ENCODE measurements around the gene LUC7L2. TPM values are rescaled to one million over a fixed set of nuclear protein-coding genes. Genes with fewer than 3 reads are reported as not detected.
"Not testable (repeated sequence)": the region's sequence is repeated elsewhere in the genome, so short reads cannot be mapped to it uniquely, and the experiment has no call there.

The LUC7L2 gene
- total and polyA plus RNA-seq, 10 of the 15 experiments (the other 5 are each of a cell fraction or from before 2014, with no cell fraction given), result 31.7 to 98.7 (median 68.6) TPM

- no peak for TF ChIP-seq ELK1 (IDR thresholded peaks at IDR 0.05; ENCODE audit: low read depth, low read length)
Observed at GRCh38 chr7:139321071-139321745, 38.5 kb upstream of the LUC7L2 start (continued).

- DNase-seq (ENCODE audit: low read depth, low spot score); BruUV-seq (replicated peaks); H3K36me3 ChIP-seq (ENCODE audit: control insufficient read depth in 2 of 2, insufficient read depth in 2 of 2, low read length in 1 of 2); H3K27me3 ChIP-seq (replicated peaks in 1 of 2; ENCODE audit: control insufficient read depth in 2 of 2, insufficient read depth in 2 of 2, low read length in 1 of 2); in situ Hi-C loops (cut with MboI); POLR2A ChIA-PET; ATAC-seq; H3K4me3 ChIP-seq; H3K27ac ChIP-seq (ENCODE audit: control insufficient read depth, insufficient read depth); FAIRE-seq; H2AFZ ChIP-seq (ENCODE audit: control insufficient read depth, low read depth, low read length); SMC1A ChIA-PET (ENCODE audit: uncharacterized antibody, unreplicated experiment); H3K4me1 ChIP-seq (ENCODE audit: control insufficient read depth, insufficient read depth, low read length); H3K9me3 ChIP-seq (replicated peaks; ENCODE audit: control insufficient read depth, insufficient read depth, low read length); H4K20me1 ChIP-seq (ENCODE audit: control insufficient read depth, insufficient read depth); RAD21 ChIA-PET (ENCODE audit: unreplicated experiment); intact Hi-C loops (cut with micrococcal nuclease; ENCODE audit: unreplicated experiment); H3K79me2 ChIP-seq (ENCODE audit: control insufficient read depth, insufficient read depth, low read length); CTCF ChIA-PET; H3K4me2 ChIP-seq (ENCODE audit: control insufficient read depth, insufficient read depth); H3K9ac ChIP-seq (ENCODE audit: control insufficient read depth, insufficient read depth, low read length): not testable (repeated sequence)
- 74% methylated on average over 11 of the region's 11 CpGs for WGBS (ENCODE audit: insufficient coverage, insufficient replicate concordance, low lambda C conversion rate, missing lambda C conversion rate)
Observed at GRCh38 chr7:139324709-139325108, 35.0 kb upstream of the LUC7L2 start.

GRCh38 chr7:139328375-139328774, 31.3 kb upstream of the LUC7L2 start:
- H3K36me3 ChIP-seq (ENCODE audit: control insufficient read depth in 2 of 2, insufficient read depth in 2 of 2, low read length in 1 of 2), result no peaks in the 10 kb centered on the region
- no peak overlapping the region for H3K27ac ChIP-seq (ENCODE audit: control insufficient read depth, insufficient read depth)
- ChIA-PET POLR2A (no interaction called here), RAD21 (ENCODE audit: unreplicated experiment) (interaction anchor here (0.7 kb wide), 2 partner anchors 548 to 1663 kb away, joined by 3 to 4 read pairs; no protein-coding TSS in a partner anchor), SMC1A (ENCODE audit: uncharacterized antibody, unreplicated experiment) (interaction anchor here (2.3 kb wide), 1 partner anchor 11 kb away, joined by 7 read pairs; no protein-coding TSS in a partner anchor), CTCF (interaction anchor here (1.1 kb wide), 1 partner anchor 12 kb away, joined by 3 read pairs; no protein-coding TSS in a partner anchor)
- intact Hi-C loops (cut with micrococcal nuclease; ENCODE audit: unreplicated experiment) (no loop called here), in situ Hi-C loops (cut with MboI) (no loop called here)
- H3K79me2 ChIP-seq (ENCODE audit: control insufficient read depth, insufficient read depth, low read length), result no peaks in the 10 kb centered on the region
- no peaks in the 10 kb centered on the region; a peak in 1 of 4 replicates for H3K27me3 ChIP-seq (replicated peaks in 1 of 2; ENCODE audit: control insufficient read depth in 2 of 2, insufficient read depth in 2 of 2, low read length in 1 of 2)
- H3K4me3 ChIP-seq, result no peak overlapping the region
- WGBS (ENCODE audit: insufficient coverage, insufficient replicate concordance, low lambda C conversion rate, missing lambda C conversion rate), result 3% methylated on average over 2 of the region's 2 CpGs
- no peaks in the 10 kb centered on the region for H4K20me1 ChIP-seq (ENCODE audit: control insufficient read depth, insufficient read depth)
- H3K4me2 ChIP-seq (ENCODE audit: control insufficient read depth, insufficient read depth), result no peak overlapping the region
- H3K9ac ChIP-seq (ENCODE audit: control insufficient read depth, insufficient read depth, low read length), result no peak overlapping the region
- no TSS peak for BruUV-seq (replicated peaks)
- no peaks in the 10 kb centered on the region for H3K9me3 ChIP-seq (replicated peaks; ENCODE audit: control insufficient read depth, insufficient read depth, low read length)
- ATAC-seq (no peak), DNase-seq (ENCODE audit: low read depth, low spot score) (no peak), FAIRE-seq (no peak)
- H3K4me1 ChIP-seq (ENCODE audit: control insufficient read depth, insufficient read depth, low read length), result no peaks in the 10 kb centered on the region
- no peak overlapping the region for H2AFZ ChIP-seq (ENCODE audit: control insufficient read depth, low read depth, low read length)
- no peak for TF ChIP-seq CHD1 (IDR thresholded peaks at IDR 0.05; ENCODE audit: low read depth, low read length)
- no peak for TF ChIP-seq SUZ12 (IDR thresholded peaks at IDR 0.05; ENCODE audit: unreplicated experiment)
- no peak for TF ChIP-seq ZNF592 (IDR thresholded peaks at IDR 0.05)
- no peak for TF ChIP-seq WRNIP1 (IDR thresholded peaks at IDR 0.05; ENCODE audit: borderline replicate concordance, low read depth, low read length)
- no peak for TF ChIP-seq ELK1 (IDR thresholded peaks at IDR 0.05; ENCODE audit: low read depth, low read length)
- TF ChIP-seq ZNF274 (IDR thresholded peaks at IDR 0.05; ENCODE audit: insufficient read depth, insufficient read length), result no peak
- no peak for TF ChIP-seq ETV6 (conservative IDR thresholded peaks at IDR 0.05 in 1 of 2, IDR thresholded peaks at IDR 0.05 in 1 of 2; ENCODE audit: borderline replicate concordance in 1 of 2, low read depth in 1 of 2)
